ENCODE measurements around the gene SLIT3.

SLIT3 gene

DNA sequence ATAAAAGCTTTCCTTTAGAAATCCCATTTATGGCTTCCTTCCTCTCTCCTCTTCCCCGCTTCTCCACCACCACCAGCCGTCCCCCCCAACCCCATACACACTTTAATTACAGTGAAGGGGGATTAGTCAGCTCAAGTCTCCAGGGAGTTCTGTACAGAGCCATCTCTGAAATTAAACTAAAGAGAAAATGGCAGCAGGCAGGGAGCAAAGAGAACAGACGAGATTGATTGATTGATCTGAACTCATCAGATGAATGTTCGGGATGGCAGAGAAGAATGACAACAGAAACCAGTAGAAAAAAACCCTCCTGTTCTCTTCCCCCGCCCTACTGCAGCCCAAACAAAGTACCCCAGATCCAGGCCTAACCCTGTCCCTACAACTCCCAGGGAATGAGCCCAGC is 480.1 kb downstream of the SLIT3 start:
- H4K20me1 ChIP-seq (ENCODE audit: insufficient read depth, low read length, poor library complexity, severe bottlenecking) = no peaks in the 10 kb centered on the region
- TF ChIP-seq, protein P1, sequence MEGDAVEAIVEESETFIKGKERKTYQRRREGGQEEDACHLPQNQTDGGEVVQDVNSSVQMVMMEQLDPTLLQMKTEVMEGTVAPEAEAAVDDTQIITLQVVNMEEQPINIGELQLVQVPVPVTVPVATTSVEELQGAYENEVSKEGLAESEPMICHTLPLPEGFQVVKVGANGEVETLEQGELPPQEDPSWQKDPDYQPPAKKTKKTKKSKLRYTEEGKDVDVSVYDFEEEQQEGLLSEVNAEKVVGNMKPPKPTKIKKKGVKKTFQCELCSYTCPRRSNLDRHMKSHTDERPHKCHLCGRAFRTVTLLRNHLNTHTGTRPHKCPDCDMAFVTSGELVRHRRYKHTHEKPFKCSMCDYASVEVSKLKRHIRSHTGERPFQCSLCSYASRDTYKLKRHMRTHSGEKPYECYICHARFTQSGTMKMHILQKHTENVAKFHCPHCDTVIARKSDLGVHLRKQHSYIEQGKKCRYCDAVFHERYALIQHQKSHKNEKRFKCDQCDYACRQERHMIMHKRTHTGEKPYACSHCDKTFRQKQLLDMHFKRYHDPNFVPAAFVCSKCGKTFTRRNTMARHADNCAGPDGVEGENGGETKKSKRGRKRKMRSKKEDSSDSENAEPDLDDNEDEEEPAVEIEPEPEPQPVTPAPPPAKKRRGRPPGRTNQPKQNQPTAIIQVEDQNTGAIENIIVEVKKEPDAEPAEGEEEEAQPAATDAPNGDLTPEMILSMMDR (conservative IDR thresholded peaks at IDR 0.05; ENCODE audit: low read length) = no peak
- no peak for TF ChIP-seq EZH2phosphoT487 (IDR thresholded peaks at IDR 0.05; ENCODE audit: borderline replicate concordance)
- no peak overlapping the region for H3K9ac ChIP-seq (ENCODE audit: low read depth, low read length, poor library complexity, severe bottlenecking)
- H3K9me3 ChIP-seq (ENCODE audit: insufficient read depth, low read depth, low read length) = no peaks in the 10 kb centered on the region
- no peak overlapping the region for H3K4me3 ChIP-seq (ENCODE audit: low read length, poor library complexity, severe bottlenecking)
- peak overlapping the region; percentile 24 for H3K4me2 ChIP-seq (ENCODE audit: low read depth, low read length, poor library complexity, severe bottlenecking)
- H3K4me1 ChIP-seq (ENCODE audit: insufficient read depth, low read length, poor library complexity, severe bottlenecking) = peaks cover 12% of the 10 kb centered on the region
- H3K27me3 ChIP-seq (ENCODE audit: insufficient read depth, low read length, poor library complexity, severe bottlenecking) = no peaks in the 10 kb centered on the region
- H3K79me2 ChIP-seq (ENCODE audit: insufficient read depth, low read length) = no peaks in the 10 kb centered on the region
- no peak overlapping the region for H2AFZ ChIP-seq (ENCODE audit: low read length)
- H3K36me3 ChIP-seq (ENCODE audit: insufficient read depth, low read length) = no peaks in the 10 kb centered on the region
- no peaks in the 10 kb centered on the region for H3F3A ChIP-seq (ENCODE audit: low read depth)
- no peaks in the 10 kb centered on the region for H3K9me2 ChIP-seq (replicated peaks; ENCODE audit: low read depth, low read length)

DNA sequence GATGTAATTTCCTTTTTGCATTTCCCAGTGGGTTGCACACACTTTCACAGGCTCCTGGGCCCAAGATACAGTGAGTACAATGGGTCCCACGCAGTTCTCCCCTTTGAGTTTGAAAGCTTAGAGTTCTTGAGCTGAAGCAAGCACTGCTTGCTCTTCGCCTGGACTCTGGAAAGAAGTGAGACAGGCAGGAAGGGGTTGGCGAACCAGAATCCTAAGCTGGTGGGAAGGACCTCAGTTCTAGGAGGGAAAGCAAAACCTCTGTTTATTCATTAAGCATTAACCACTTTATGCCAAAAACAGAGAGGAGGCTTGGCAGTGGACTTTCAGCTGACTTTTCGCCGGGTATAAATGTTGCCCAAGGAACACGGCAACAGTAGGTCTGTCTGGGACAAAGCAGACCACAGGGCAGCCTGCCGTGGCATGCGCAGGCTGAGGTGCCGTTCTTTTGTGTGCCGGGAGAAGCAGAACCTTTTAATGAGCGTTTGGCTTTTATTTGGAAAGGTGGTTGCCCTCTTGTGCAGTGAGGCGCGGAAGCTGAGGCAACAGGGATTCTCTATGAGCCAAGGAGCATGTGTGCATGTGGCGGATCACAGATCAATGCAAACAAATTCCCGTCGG is 481.8 kb downstream of the SLIT3 start:
- TF ChIP-seq, protein P1 (conservative IDR thresholded peaks at IDR 0.05; ENCODE audit: low read length) = no peak
- no peak for TF ChIP-seq EZH2phosphoT487 (IDR thresholded peaks at IDR 0.05; ENCODE audit: borderline replicate concordance)
- Histone ChIP-seq H3F3A (ENCODE audit: low read depth) (no peaks in the 10 kb centered on the region), H3K36me3 (ENCODE audit: insufficient read depth, low read length) (no peaks in the 10 kb centered on the region), H3K79me2 (ENCODE audit: insufficient read depth, low read length) (no peaks in the 10 kb centered on the region), H3K4me1 (ENCODE audit: insufficient read depth, low read length, poor library complexity, severe bottlenecking) (peaks cover 15% of the 10 kb centered on the region), H2AFZ (ENCODE audit: low read length) (no peak overlapping the region), H3K9ac (ENCODE audit: low read depth, low read length, poor library complexity, severe bottlenecking) (no peak overlapping the region), H3K4me2 (ENCODE audit: low read depth, low read length, poor library complexity, severe bottlenecking) (no peak overlapping the region), H3K27me3 (ENCODE audit: insufficient read depth, low read length, poor library complexity, severe bottlenecking) (no peaks in the 10 kb centered on the region), H3K9me2 (replicated peaks; ENCODE audit: low read depth, low read length) (no peaks in the 10 kb centered on the region), H3K4me3 (ENCODE audit: low read length, poor library complexity, severe bottlenecking) (no peak overlapping the region), H3K9me3 (ENCODE audit: insufficient read depth, low read depth, low read length) (no peaks in the 10 kb centered on the region), H4K20me1 (ENCODE audit: insufficient read depth, low read length, poor library complexity, severe bottlenecking) (no peaks in the 10 kb centered on the region)

DNA sequence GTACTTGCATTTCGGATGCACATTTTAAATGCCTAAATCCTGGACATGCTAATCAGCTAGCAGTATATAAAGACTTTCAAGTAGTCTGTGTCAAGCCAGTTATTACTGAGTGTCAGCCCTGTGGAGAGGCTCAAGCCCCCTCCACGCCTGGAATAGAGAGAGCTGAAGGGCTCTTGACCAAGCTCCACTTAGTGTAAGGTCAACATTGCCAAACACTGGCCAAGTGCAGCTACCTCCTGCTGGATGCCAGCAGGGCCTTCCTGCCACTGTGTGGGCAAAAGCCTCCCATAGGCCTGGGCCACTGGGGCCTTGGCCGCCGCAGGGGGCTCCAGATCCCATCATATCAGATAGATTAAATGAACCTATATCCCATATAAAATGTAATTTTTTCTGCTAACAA is 482.4 kb downstream of the SLIT3 start:
- no peaks in the 10 kb centered on the region for H3K79me2 ChIP-seq (ENCODE audit: insufficient read depth, low read length)
- H3K4me1 ChIP-seq (ENCODE audit: insufficient read depth, low read length, poor library complexity, severe bottlenecking) = peaks cover 20% of the 10 kb centered on the region
- H4K20me1 ChIP-seq (ENCODE audit: insufficient read depth, low read length, poor library complexity, severe bottlenecking) = no peaks in the 10 kb centered on the region
- no peak overlapping the region for H3K4me2 ChIP-seq (ENCODE audit: low read depth, low read length, poor library complexity, severe bottlenecking)
- TF ChIP-seq, protein P1 (conservative IDR thresholded peaks at IDR 0.05; ENCODE audit: low read length) = no peak
- TF ChIP-seq EZH2phosphoT487 (IDR thresholded peaks at IDR 0.05; ENCODE audit: borderline replicate concordance) = no peak
- no peaks in the 10 kb centered on the region for H3K9me3 ChIP-seq (ENCODE audit: insufficient read depth, low read depth, low read length)
- H3K9ac ChIP-seq (ENCODE audit: low read depth, low read length, poor library complexity, severe bottlenecking) = no peak overlapping the region
- H3K4me3 ChIP-seq (ENCODE audit: low read length, poor library complexity, severe bottlenecking) = no peak overlapping the region
- H2AFZ ChIP-seq (ENCODE audit: low read length) = no peak overlapping the region
- H3K36me3 ChIP-seq (ENCODE audit: insufficient read depth, low read length) = no peaks in the 10 kb centered on the region
- H3K27me3 ChIP-seq (ENCODE audit: insufficient read depth, low read length, poor library complexity, severe bottlenecking) = no peaks in the 10 kb centered on the region
- H3F3A ChIP-seq (ENCODE audit: low read depth) = no peaks in the 10 kb centered on the region
- no peaks in the 10 kb centered on the region for H3K9me2 ChIP-seq (replicated peaks; ENCODE audit: low read depth, low read length)

Measured in Loucy (cell line).